ENCODE results near the gene RIPOR3. TPM values are rescaled to one million over a fixed set of nuclear protein-coding genes. Genes with fewer than 3 reads are reported as not detected.
A peak's percentile ranks its signal among the peaks of the same experiment; 100 is the strongest.

The RIPOR3 gene
- total RNA-seq, 1 donor from 2014 or later, result 0.53 TPM

- TF ChIP-seq CTCF (IDR thresholded peaks at IDR 0.05; ENCODE audit: insufficient read depth, low read length, severe bottlenecking), result no peak
- no peak for DNase-seq (ENCODE audit: low read depth)
- Histone ChIP-seq H3K4me3 (ENCODE audit: low read depth, low read length) (no peak overlapping the region), H3K36me3 (ENCODE audit: control insufficient read depth, insufficient read depth, low read length) (no peaks in the 10 kb centered on the region), H3K27me3 (ENCODE audit: control insufficient read depth, insufficient read depth, low read length) (no peaks in the 10 kb centered on the region)
- FAIRE-seq, result no peak
These were observed 23.0 kb downstream of the RIPOR3 start for GRCh38 chr20:50668326-50668725.

GRCh38 chr20:50666709-50667298 is 24.5 kb downstream of the RIPOR3 start:
- FAIRE-seq (no peak), DNase-seq (ENCODE audit: low read depth) (no peak)
- no peaks in the 10 kb centered on the region for H3K36me3 ChIP-seq (ENCODE audit: control insufficient read depth, insufficient read depth, low read length)
- H3K27me3 ChIP-seq (ENCODE audit: control insufficient read depth, insufficient read depth, low read length), result no peaks in the 10 kb centered on the region
- H3K4me3 ChIP-seq (ENCODE audit: low read depth, low read length), result no peak overlapping the region
- no peak for TF ChIP-seq CTCF (IDR thresholded peaks at IDR 0.05; ENCODE audit: insufficient read depth, low read length, severe bottlenecking)

GRCh38 chr20:50664254-50664653 is 27.1 kb downstream of the RIPOR3 start:
- no peak for FAIRE-seq

GRCh38 chr20:50663095-50663821 is 28.1 kb downstream of the RIPOR3 start:
- Histone ChIP-seq H3K36me3 (ENCODE audit: control insufficient read depth, insufficient read depth, low read length) (no peaks in the 10 kb centered on the region), H3K4me3 (ENCODE audit: low read depth, low read length) (no peak overlapping the region), H3K27me3 (ENCODE audit: control insufficient read depth, insufficient read depth, low read length) (no peaks in the 10 kb centered on the region)
- peak; percentile 79 for DNase-seq (ENCODE audit: low read depth)
- peak; percentile 37 for TF ChIP-seq CTCF (IDR thresholded peaks at IDR 0.05; ENCODE audit: insufficient read depth, low read length, severe bottlenecking)
- no peak for FAIRE-seq

More at GRCh38 chr20:50664254-50664653, 27.1 kb downstream of the RIPOR3 start:
- no peak for TF ChIP-seq CTCF (IDR thresholded peaks at IDR 0.05; ENCODE audit: insufficient read depth, low read length, severe bottlenecking)
- Histone ChIP-seq H3K36me3 (ENCODE audit: control insufficient read depth, insufficient read depth, low read length) (no peaks in the 10 kb centered on the region), H3K27me3 (ENCODE audit: control insufficient read depth, insufficient read depth, low read length) (no peaks in the 10 kb centered on the region), H3K4me3 (ENCODE audit: low read depth, low read length) (no peak overlapping the region)
- no peak for DNase-seq (ENCODE audit: low read depth)

- H3K4me3 ChIP-seq (ENCODE audit: low read depth, low read length), result no peak overlapping the region
- H3K27me3 ChIP-seq (ENCODE audit: control insufficient read depth, insufficient read depth, low read length), result no peaks in the 10 kb centered on the region
- no peak for TF ChIP-seq CTCF (IDR thresholded peaks at IDR 0.05; ENCODE audit: insufficient read depth, low read length, severe bottlenecking)
- no peak for DNase-seq (ENCODE audit: low read depth)
- no peaks in the 10 kb centered on the region for H3K36me3 ChIP-seq (ENCODE audit: control insufficient read depth, insufficient read depth, low read length)
- no peak for FAIRE-seq
These were observed 31.2 kb downstream of the RIPOR3 start for GRCh38 chr20:50659975-50660670.
